CD4-positive, alpha-beta memory T cell (primary cell): Measurements from ENCODE around the gene WDFY2. TPM values are rescaled to one million over a fixed set of nuclear protein-coding genes. Genes with fewer than 3 reads are reported as not detected.
"Not testable (repeated sequence)": the region's sequence is repeated elsewhere in the genome, so short reads cannot be mapped to it uniquely, and the experiment has no call there.

ENCODE experiments used
- CTCF ChIA-PET: fragments of 350-600 bp; sonication (Branson Sonifier 250); formaldehyde crosslinking; loops from one replicate; lab custom pipeline; 2021; ENCODE audit warnings: inconsistent platforms; ENCODE audit not compliant: partially characterized antibody; lab: Charles Lee
- POLR2A ChIA-PET: fragments of 350-600 bp; sonication (Branson Sonifier 250); formaldehyde crosslinking; loops from one replicate; lab custom pipeline; 2021; ENCODE audit not compliant: partially characterized antibody; lab: Charles Lee
- DNase-seq, 5 donors: peaks; one replicate each; pipeline versions ENCODE4 v3.0.0 to v3.0.0-alpha.2; 2020 to 2022; ENCODE audit warnings: mixed read lengths in 1 of 5
- H3K27ac ChIP-seq: one replicate; pipeline ENCODE4 v1.7.0; 2013; ENCODE audit warnings: low read depth, low read length
- H3K27me3 ChIP-seq: 2 replicates; pipeline ENCODE4 v1.7.0; 2013; ENCODE audit warnings: mild to moderate bottlenecking, low read length, moderate library complexity; ENCODE audit not compliant: insufficient read depth
- H3K36me3 ChIP-seq: 2 replicates; pipeline ENCODE4 v1.7.0; 2013; ENCODE audit warnings: mild to moderate bottlenecking, low read length, moderate library complexity; ENCODE audit not compliant: insufficient read depth
- H3K4me1 ChIP-seq: 2 replicates; pipeline ENCODE4 v1.7.0; 2013; ENCODE audit warnings: mild to moderate bottlenecking, low read length, moderate library complexity; ENCODE audit not compliant: insufficient read depth
- H3K4me3 ChIP-seq, 2 donors: one replicate each; pipeline ENCODE4 v1.7.0; 2013; ENCODE audit warnings: low read length in 2 of 2, mild to moderate bottlenecking in 1 of 2
- H3K9me3 ChIP-seq, 2 donors: one replicate each; pipeline ENCODE4 v1.7.0; 2013; ENCODE audit warnings: low read length in 2 of 2, control low read depth in 1 of 2; ENCODE audit not compliant: control insufficient read depth in 1 of 2
- H3K27ac Mint-ChIP-seq, 7 donors: one replicate each; pipeline ENCODE4 v1.8.0; 2020 to 2021; ENCODE audit warnings: mixed read lengths in 7 of 7, mild to moderate bottlenecking in 6 of 7, inconsistent platforms in 3 of 7, moderate library complexity in 3 of 7
- H3K27me3 Mint-ChIP-seq, 2 donors: one replicate each; pipeline ENCODE4 v1.8.0; 2020 to 2021; ENCODE audit warnings: mixed read lengths in 2 of 2
- H3K36me3 Mint-ChIP-seq, 2 donors: one replicate each; pipeline ENCODE4 v1.8.0; 2020 to 2021; ENCODE audit warnings: mixed read lengths in 2 of 2, inconsistent platforms in 1 of 2, mild to moderate bottlenecking in 1 of 2
- H3K4me1 Mint-ChIP-seq, 4 donors: one replicate each; pipeline ENCODE4 v1.8.0; 2020 to 2021; ENCODE audit warnings: mixed read lengths in 4 of 4, mild to moderate bottlenecking in 1 of 4
- H3K4me3 Mint-ChIP-seq, 8 donors: one replicate each; pipeline ENCODE4 v1.8.0; 2020 to 2021; ENCODE audit warnings: mixed read lengths in 8 of 8, mild to moderate bottlenecking in 7 of 8, moderate library complexity in 6 of 8, inconsistent platforms in 3 of 8
- H3K9me3 Mint-ChIP-seq, 8 donors: one replicate each; pipeline ENCODE4 v1.8.0; 2020 to 2021; ENCODE audit warnings: mixed read lengths in 8 of 8, mild to moderate bottlenecking in 5 of 8, inconsistent platforms in 3 of 8, moderate library complexity in 1 of 8
- intact Hi-C: fragments of 100-400 bp; cut with micrococcal nuclease; formaldehyde crosslinking; loops from one replicate; pipeline ENCODE4 v1.15.1; 2023
- polyA plus RNA-seq, 2 donors: library from polyadenylated mRNA; unstranded; fragments of 300-500 nt; fragmentation: Illumina TruSeq; gene quantifications; one replicate each; pipeline ENCODE4 v1.2.3, GENCODE V29; 2021
- total RNA-seq, 2 experiments: library from RNA; stranded (reverse); gene quantifications; one replicate each; pipeline ENCODE4 v1.2.3, GENCODE V29; 2021

Gene WDFY2
- total and polyA plus RNA-seq, 4 experiments from 2014 or later = 3.8 to 21.8 (median 14.5) TPM

DNA sequence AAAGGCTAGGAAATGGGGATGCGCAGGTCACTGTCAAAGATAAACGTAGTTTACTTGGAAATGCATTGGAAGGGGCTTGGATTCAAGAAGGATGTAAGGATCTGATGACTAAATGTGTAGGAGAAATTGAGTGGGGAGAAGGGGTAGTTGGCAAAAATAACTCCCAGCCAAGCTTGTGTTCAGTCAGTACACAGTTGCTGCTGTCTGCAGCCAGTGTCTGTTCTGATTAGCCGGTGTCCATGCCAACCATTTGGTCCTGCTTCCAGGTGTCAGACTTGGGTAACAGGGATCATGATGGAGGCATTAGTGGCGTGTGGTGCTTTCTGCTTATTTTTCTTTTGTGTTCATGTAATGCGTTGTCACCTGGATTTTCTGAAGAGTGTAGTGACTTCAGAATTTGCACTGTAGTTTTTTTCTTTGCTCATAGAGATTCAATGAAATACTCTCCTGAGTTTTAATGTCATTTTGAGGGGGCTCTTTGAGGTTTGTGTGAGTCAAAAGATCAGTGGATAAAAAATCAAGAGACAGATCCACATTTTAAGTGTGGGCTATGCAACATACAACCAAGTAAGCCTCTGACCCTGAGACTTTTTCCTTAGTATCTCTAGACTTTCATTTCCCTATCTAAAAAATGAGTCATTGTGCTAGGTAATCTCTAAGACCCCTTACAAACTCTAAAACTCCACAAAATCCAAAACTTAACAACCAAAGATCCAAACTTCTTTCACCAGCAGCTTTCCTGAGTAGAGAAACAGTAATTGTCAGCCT, 103.9 kb downstream of the WDFY2 start:
- ChIA-PET POLR2A (no interaction called here), CTCF (no interaction called here)

DNA sequence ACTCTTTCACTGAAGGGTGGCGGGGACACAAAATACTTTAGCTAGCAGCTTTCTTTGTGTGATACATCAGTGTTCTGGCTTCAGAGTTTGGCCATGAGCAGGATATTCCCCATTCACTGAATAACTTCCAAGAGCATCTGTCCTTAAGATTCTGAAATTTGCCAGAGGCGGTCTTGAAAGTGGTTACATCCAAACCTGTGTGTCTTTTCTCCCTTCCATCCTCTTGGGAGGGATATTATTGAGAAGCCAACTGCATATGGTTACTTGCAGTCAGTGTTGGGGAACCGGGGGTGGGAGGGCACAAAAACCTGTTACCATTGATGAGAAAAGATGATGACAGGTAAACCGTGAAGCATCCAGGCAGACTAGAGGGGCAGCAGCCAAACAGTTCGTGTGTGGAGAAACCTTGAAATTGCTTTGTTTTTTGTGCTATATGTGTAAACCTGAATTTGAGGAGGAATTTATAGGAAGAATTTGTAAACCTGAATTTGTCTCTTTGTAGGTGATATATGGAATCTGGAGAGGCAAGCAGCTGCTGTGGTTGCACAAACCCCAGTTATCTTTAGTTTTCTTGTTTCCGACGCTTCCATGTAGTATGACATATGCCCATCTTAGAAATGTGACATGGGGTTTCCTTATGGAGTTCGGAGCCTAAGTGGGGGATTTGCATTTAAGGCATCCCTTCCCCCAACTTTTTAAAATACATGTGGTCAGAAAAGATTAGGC, 104.8 kb downstream of the WDFY2 start:
- ChIA-PET POLR2A (no interaction called here), CTCF (no interaction called here)
- H3K27ac Mint-ChIP-seq = no peak overlapping the region
- H3K36me3 Mint-ChIP-seq = peaks cover 8 to 17% of the 10 kb centered on the region in 2 donors
- H3K4me3 Mint-ChIP-seq = no peak overlapping the region
- H3K4me3 ChIP-seq = no peak overlapping the region
- no peaks in the 10 kb centered on the region for H3K4me1 ChIP-seq
- peaks cover 8 to 12% (median 9%) of the 10 kb centered on the region in 4 donors for H3K4me1 Mint-ChIP-seq
- no peak overlapping the region for H3K27ac ChIP-seq
- no peaks in the 10 kb centered on the region for H3K27me3 ChIP-seq
- H3K36me3 ChIP-seq = no peaks in the 10 kb centered on the region
- no peak for DNase-seq
- H3K27me3 Mint-ChIP-seq = no peaks in the 10 kb centered on the region
- intact Hi-C loops = no loop called here
- H3K9me3 ChIP-seq = no peaks in the 10 kb centered on the region
- no peaks in the 10 kb centered on the region for H3K9me3 Mint-ChIP-seq

More for the DNA sequence above, 103.9 kb downstream of the WDFY2 start:
- Mint-ChIP-seq H3K27ac (peak overlapping the region in 2 of 7 donors; percentile 32 to 49), H3K36me3 (peaks cover 8 to 25% of the 10 kb centered on the region in 2 donors), H3K27me3 (no peaks in the 10 kb centered on the region), H3K4me1 (peaks cover 8 to 15% (median 11%) of the 10 kb centered on the region in 4 donors), H3K9me3 (no peaks in the 10 kb centered on the region), H3K4me3 (no peak overlapping the region)
- no peak overlapping the region for H3K4me3 ChIP-seq
- no peak for DNase-seq
- intact Hi-C loops = no loop called here
- H3K4me1 ChIP-seq = no peaks in the 10 kb centered on the region
- no peak overlapping the region for H3K27ac ChIP-seq
- no peaks in the 10 kb centered on the region for H3K36me3 ChIP-seq
- no peaks in the 10 kb centered on the region for H3K27me3 ChIP-seq
- no peaks in the 10 kb centered on the region for H3K9me3 ChIP-seq

DNA sequence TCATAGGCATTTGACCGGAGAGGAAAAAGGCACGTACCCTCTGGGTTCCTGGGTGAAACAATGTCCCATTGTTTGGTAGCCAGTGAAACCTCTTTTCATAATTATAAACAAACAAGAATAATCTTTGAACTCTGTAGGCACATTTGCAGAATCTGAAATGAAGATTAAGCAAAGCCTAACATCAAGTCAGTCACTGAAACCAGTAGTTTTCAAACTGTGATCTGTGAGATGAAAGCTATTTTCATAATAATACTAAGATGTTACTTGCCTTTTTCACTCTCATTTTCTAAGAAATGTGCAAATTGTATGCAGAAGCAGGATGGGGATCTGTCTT, 105.4 kb downstream of the WDFY2 start:
- H3K4me3 Mint-ChIP-seq = no peak overlapping the region
- intact Hi-C loops = no loop called here
- CTCF ChIA-PET = no interaction called here

DNA sequence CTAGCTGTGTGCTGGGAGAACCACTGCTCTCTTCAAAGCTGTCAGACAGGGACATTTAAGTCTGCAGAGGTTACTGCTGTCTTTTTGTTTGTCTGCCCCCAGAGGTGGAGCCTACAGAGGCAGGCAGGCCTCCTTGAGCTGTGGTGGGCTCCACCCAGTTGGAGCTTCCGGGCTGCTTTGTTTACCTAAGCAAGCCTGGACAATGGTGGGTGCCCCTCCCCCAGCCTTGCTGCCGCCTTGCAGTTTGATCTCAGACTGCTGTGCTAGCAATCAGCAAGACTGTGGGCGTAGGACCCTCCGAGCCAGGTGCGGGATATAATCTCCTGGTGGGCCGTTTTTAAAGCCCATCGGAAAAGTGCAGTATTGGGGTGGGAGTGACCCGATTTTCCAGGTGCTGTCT, 111.4 kb downstream of the WDFY2 start:
- H3K9me3 ChIP-seq, H3K4me1 Mint-ChIP-seq, DNase-seq, H3K27ac ChIP-seq, CTCF ChIA-PET, H3K27ac Mint-ChIP-seq, intact Hi-C loops, H3K4me3 Mint-ChIP-seq, H3K9me3 Mint-ChIP-seq, H3K4me1 ChIP-seq, H3K4me3 ChIP-seq, H3K27me3 Mint-ChIP-seq, H3K36me3 ChIP-seq, H3K27me3 ChIP-seq: not testable (repeated sequence)
- peaks cover 7 to 17% of the 10 kb centered on the region in 2 donors for H3K36me3 Mint-ChIP-seq
- POLR2A ChIA-PET = interaction anchor here (1.0 kb wide), 1 partner anchor 49 kb away, joined by 3 read pairs; no protein-coding TSS in a partner anchor

More for the DNA sequence above, 105.4 kb downstream of the WDFY2 start:
- Histone ChIP-seq H3K27me3 (no peaks in the 10 kb centered on the region), H3K4me1 (no peaks in the 10 kb centered on the region), H3K9me3 (no peaks in the 10 kb centered on the region), H3K27ac (no peak overlapping the region), H3K36me3 (no peaks in the 10 kb centered on the region), H3K4me3 (no peak overlapping the region)
- peaks cover 5 to 13% of the 10 kb centered on the region in 2 donors for H3K36me3 Mint-ChIP-seq
- peaks cover 4 to 9% (median 8%) of the 10 kb centered on the region in 4 donors for H3K4me1 Mint-ChIP-seq
- H3K9me3 Mint-ChIP-seq = no peaks in the 10 kb centered on the region
- H3K27me3 Mint-ChIP-seq = no peaks in the 10 kb centered on the region
- POLR2A ChIA-PET = no interaction called here
- DNase-seq = no peak
- no peak overlapping the region for H3K27ac Mint-ChIP-seq

DNA sequence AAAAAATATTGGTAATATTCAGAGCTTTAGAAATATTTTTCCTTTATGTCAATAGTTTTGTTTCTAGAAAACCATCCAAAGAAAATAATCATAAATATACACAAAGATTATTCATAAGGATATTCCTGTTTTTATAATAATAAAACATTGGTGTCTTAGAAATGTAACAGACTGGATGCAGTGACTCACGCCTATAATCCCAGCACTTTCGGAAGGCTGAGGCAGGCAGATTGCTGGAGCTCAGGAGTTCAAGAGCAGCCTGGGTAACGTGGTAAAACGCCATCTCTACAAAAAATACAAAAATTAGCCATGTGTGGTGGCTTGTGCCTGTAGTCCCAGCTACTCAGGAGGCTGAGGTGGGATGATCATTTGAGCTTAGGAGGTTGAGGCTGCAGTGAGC, 112.9 kb downstream of the WDFY2 start:
- CTCF ChIA-PET = interaction anchor here (0.7 to 0.9 kb wide), 2 partner anchors 52 to 243 kb away, joined by 3 to 4 read pairs; no protein-coding TSS in a partner anchor
- no peak overlapping the region for H3K27ac Mint-ChIP-seq
- no peak overlapping the region for H3K27ac ChIP-seq
- peaks cover 8 to 17% of the 10 kb centered on the region in 2 donors for H3K36me3 Mint-ChIP-seq
- H3K9me3 ChIP-seq = no peaks in the 10 kb centered on the region
- intact Hi-C loops = no loop called here
- H3K36me3 ChIP-seq = no peaks in the 10 kb centered on the region
- H3K4me3 Mint-ChIP-seq = no peak overlapping the region
- peaks cover 0 to 1% (median 0%) of the 10 kb centered on the region in 4 donors for H3K4me1 Mint-ChIP-seq
- H3K4me1 ChIP-seq = no peaks in the 10 kb centered on the region
- H3K9me3 Mint-ChIP-seq = peaks cover 0 to 3% (median 0%) of the 10 kb centered on the region in 8 donors
- no peaks in the 10 kb centered on the region for H3K27me3 ChIP-seq
- POLR2A ChIA-PET = interaction anchor here (1.3 kb wide), 1 partner anchor 243 kb away, joined by 3 read pairs; no protein-coding TSS in a partner anchor
- H3K27me3 Mint-ChIP-seq = no peaks in the 10 kb centered on the region
- no peak for DNase-seq
- H3K4me3 ChIP-seq = no peak overlapping the region

DNA sequence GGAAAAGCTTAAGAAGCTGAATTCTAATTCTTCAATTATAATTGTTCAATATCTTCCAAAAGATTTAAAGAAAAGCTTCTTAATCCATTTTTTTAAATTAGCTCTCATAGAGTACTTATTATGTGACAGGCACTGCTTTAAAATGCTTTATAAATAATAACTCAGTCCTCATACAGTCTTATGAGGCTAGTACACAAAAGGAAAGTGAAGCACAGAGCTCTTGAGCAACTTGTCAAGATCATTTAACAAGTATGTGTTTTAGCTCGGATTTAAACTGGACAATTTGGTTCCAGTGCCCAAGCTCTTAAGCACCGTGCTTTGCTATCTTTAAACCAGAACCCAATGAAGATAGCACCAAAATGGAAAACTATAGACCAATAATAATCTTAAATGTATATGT, 113.6 kb downstream of the WDFY2 start:
- no peaks in the 10 kb centered on the region for H3K27me3 Mint-ChIP-seq
- no peak overlapping the region for H3K27ac Mint-ChIP-seq
- no peak overlapping the region for H3K4me3 Mint-ChIP-seq
- peaks cover 0 to 3% (median 0%) of the 10 kb centered on the region in 8 donors for H3K9me3 Mint-ChIP-seq
- H3K4me1 ChIP-seq = no peaks in the 10 kb centered on the region
- H3K9me3 ChIP-seq = no peaks in the 10 kb centered on the region
- H3K27me3 ChIP-seq = no peaks in the 10 kb centered on the region
- H3K4me1 Mint-ChIP-seq = peaks cover 0 to 1% (median 0%) of the 10 kb centered on the region in 4 donors
- intact Hi-C loops = no loop called here
- peaks cover 15 to 21% of the 10 kb centered on the region in 2 donors for H3K36me3 Mint-ChIP-seq
- ChIA-PET POLR2A (no interaction called here), CTCF (interaction anchor here (0.7 to 0.8 kb wide), 2 partner anchors 113 to 244 kb away, joined by 3 to 4 read pairs; no protein-coding TSS in a partner anchor)
- no peak for DNase-seq
- H3K27ac ChIP-seq = no peak overlapping the region
- H3K4me3 ChIP-seq = no peak overlapping the region
- no peaks in the 10 kb centered on the region for H3K36me3 ChIP-seq

DNA sequence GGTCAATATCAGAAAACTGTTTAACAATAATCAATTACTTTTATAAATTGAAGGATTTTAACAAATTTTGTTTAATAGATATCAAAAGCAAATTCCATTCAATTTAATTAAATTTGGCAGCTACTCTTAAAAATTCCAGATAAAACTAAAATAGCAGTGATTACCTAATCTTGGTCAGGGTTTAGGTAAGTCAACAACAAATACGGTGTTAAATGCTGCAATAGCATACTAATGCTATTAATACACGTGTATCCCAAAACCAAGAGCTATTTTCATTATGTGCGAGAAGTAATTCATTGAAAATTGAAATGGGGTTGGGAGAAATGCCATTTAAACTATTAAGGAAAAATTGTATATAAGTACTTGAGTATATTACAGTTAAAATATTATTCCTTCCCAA, 114.1 kb downstream of the WDFY2 start:
- peaks cover 0 to 1% (median 0%) of the 10 kb centered on the region in 4 donors for H3K4me1 Mint-ChIP-seq
- H3K36me3 Mint-ChIP-seq = peaks cover 15 to 21% of the 10 kb centered on the region in 2 donors
- Histone ChIP-seq H3K27ac (no peak overlapping the region), H3K27me3 (no peaks in the 10 kb centered on the region), H3K4me1 (no peaks in the 10 kb centered on the region), H3K36me3 (no peaks in the 10 kb centered on the region), H3K4me3 (no peak overlapping the region), H3K9me3 (no peaks in the 10 kb centered on the region)
- H3K4me3 Mint-ChIP-seq = no peak overlapping the region
- peaks cover 0 to 3% (median 0%) of the 10 kb centered on the region in 8 donors for H3K9me3 Mint-ChIP-seq
- H3K27me3 Mint-ChIP-seq = no peaks in the 10 kb centered on the region
- H3K27ac Mint-ChIP-seq = no peak overlapping the region
- POLR2A ChIA-PET = interaction anchor here (1.0 kb wide), 1 partner anchor 10 kb away, joined by 3 read pairs; no protein-coding TSS in a partner anchor
- intact Hi-C loops = no loop called here
- no peak for DNase-seq
- CTCF ChIA-PET = interaction anchor here (0.8 kb wide), 1 partner anchor 113 kb away, joined by 3 read pairs; no protein-coding TSS in a partner anchor
